Upper lobe of right lung (tissue), 1 donor: ENCODE results near the gene RNF38. TPM values are rescaled to one million over a fixed set of nuclear protein-coding genes. Genes with fewer than 3 reads are reported as not detected.

ENCODE experiments used
- ATAC-seq: fragments of 200-7000 bp; cut with Tn5 transposase; one replicate; pipeline ENCODE4 v1.9.1; 2020; ENCODE audit warnings: mild to moderate bottlenecking, moderate library complexity
- DNase-seq: peaks from one replicate; pipeline ENCODE4 v3.0.0-alpha.2; 2020
- H3K27ac ChIP-seq: fragments of 200-600 bp; one replicate; pipeline ENCODE4 v1.8.0; 2022
- H3K27me3 ChIP-seq: fragments of 200-600 bp; one replicate; pipeline ENCODE4 v1.8.0; 2022; ENCODE audit warnings: mild to moderate bottlenecking
- H3K36me3 ChIP-seq: fragments of 200-600 bp; one replicate; pipeline ENCODE4 v1.8.0; 2022
- H3K4me1 ChIP-seq: fragments of 200-600 bp; one replicate; pipeline ENCODE4 v1.8.0; 2022
- H3K4me3 ChIP-seq: fragments of 200-600 bp; one replicate; pipeline ENCODE4 v1.8.0; 2022; ENCODE audit warnings: mild to moderate bottlenecking
- H3K9me3 ChIP-seq: fragments of 200-600 bp; one replicate; pipeline ENCODE4 v1.8.0; 2022
- CTCF ChIP-seq: fragments of 200-600 bp; IDR thresholded peaks from one replicate; pipeline ENCODE4 v1.8.0; 2022; ENCODE audit warnings: antibody characterized with exemption
- intact Hi-C: fragments of 100-400 bp; cut with DNase I; formaldehyde crosslinking; loops from one replicate; pipeline ENCODE4 v1.11.0; 2022
- total RNA-seq: library from RNA; stranded (reverse); fragmentation: NEBNext Ultra II Directional; extraction: Animal tissue kit (Norgen Biotek cat#: 25700); gene quantifications from one replicate; pipeline ENCODE4 v1.2.1, GENCODE V29; 2021
- donor health status: DM: no; HTN: yes; CAD: no; lungs with severe emphysema.

The RNF38 gene
- total RNA-seq, 1 donor from 2014 or later: 49.7 TPM

- H3K36me3 ChIP-seq: no peaks in the 10 kb centered on the region
- H3K4me1 ChIP-seq: no peaks in the 10 kb centered on the region
- no peak for TF ChIP-seq CTCF
- no peaks in the 10 kb centered on the region for H3K9me3 ChIP-seq
- H3K27ac ChIP-seq: no peak overlapping the region
- ATAC-seq (no peak), DNase-seq (no peak)
- intact Hi-C loops: no loop called here
- no peak overlapping the region for H3K4me3 ChIP-seq
- no peaks in the 10 kb centered on the region for H3K27me3 ChIP-seq
Observed at GRCh38 chr9:36431078-36431477, 31.0 kb upstream of the RNF38 start.

- H3K9me3 ChIP-seq: no peaks in the 10 kb centered on the region
- intact Hi-C loops: no loop called here
- DNase-seq: no peak
- H3K36me3 ChIP-seq: no peaks in the 10 kb centered on the region
- H3K27me3 ChIP-seq: no peaks in the 10 kb centered on the region
- ATAC-seq: no peak
- H3K4me3 ChIP-seq: no peak overlapping the region
- TF ChIP-seq CTCF: no peak
- H3K27ac ChIP-seq: no peak overlapping the region
- H3K4me1 ChIP-seq: no peaks in the 10 kb centered on the region
Observed at GRCh38 chr9:36426945-36427344, 26.9 kb upstream of the RNF38 start.

- H3K4me1 ChIP-seq: no peaks in the 10 kb centered on the region
- no peaks in the 10 kb centered on the region for H3K9me3 ChIP-seq
- TF ChIP-seq CTCF: no peak
- intact Hi-C loops: no loop called here
- no peak overlapping the region for H3K4me3 ChIP-seq
- DNase-seq: no peak
- H3K27me3 ChIP-seq: no peaks in the 10 kb centered on the region
- no peak overlapping the region for H3K27ac ChIP-seq
- no peak for ATAC-seq
- H3K36me3 ChIP-seq: no peaks in the 10 kb centered on the region
Observed at GRCh38 chr9:36426348-36426747, 26.3 kb upstream of the RNF38 start.

GRCh38 chr9:36424289-36425055, 24.4 kb upstream of the RNF38 start:
- no peaks in the 10 kb centered on the region for H3K9me3 ChIP-seq
- ATAC-seq (no peak), DNase-seq (no peak)
- H3K27ac ChIP-seq: no peak overlapping the region
- H3K36me3 ChIP-seq: no peaks in the 10 kb centered on the region
- intact Hi-C loops: no loop called here
- no peaks in the 10 kb centered on the region for H3K27me3 ChIP-seq
- no peak overlapping the region for H3K4me3 ChIP-seq
- H3K4me1 ChIP-seq: no peaks in the 10 kb centered on the region
- no peak for TF ChIP-seq CTCF

- no peaks in the 10 kb centered on the region for H3K27me3 ChIP-seq
- H3K27ac ChIP-seq: no peak overlapping the region
- ATAC-seq (no peak), DNase-seq (no peak)
- no peak for TF ChIP-seq CTCF
- H3K4me1 ChIP-seq: no peaks in the 10 kb centered on the region
- intact Hi-C loops: no loop called here
- no peaks in the 10 kb centered on the region for H3K9me3 ChIP-seq
- no peaks in the 10 kb centered on the region for H3K36me3 ChIP-seq
- no peak overlapping the region for H3K4me3 ChIP-seq
Observed at GRCh38 chr9:36423206-36423605, 23.1 kb upstream of the RNF38 start.

- Histone ChIP-seq H3K27me3 (no peaks in the 10 kb centered on the region), H3K4me3 (no peak overlapping the region), H3K27ac (no peak overlapping the region), H3K9me3 (no peaks in the 10 kb centered on the region), H3K4me1 (no peaks in the 10 kb centered on the region), H3K36me3 (no peaks in the 10 kb centered on the region)
- TF ChIP-seq CTCF: no peak
- ATAC-seq: no peak
- intact Hi-C loops: no loop called here
- DNase-seq: peak; percentile 77
Observed at GRCh38 chr9:36416890-36417289, 16.8 kb upstream of the RNF38 start.
